Brain microvascular endothelial cell (primary cell): ENCODE results near the gene ARHGAP44.

Experiments
- DNase-seq: peaks from one replicate; pipeline ENCODE4 v3.0.0-alpha.2; 2020
- H3K27ac ChIP-seq: fragments of 250-450 bp; sonication (Bioruptor Pico); 2 replicates; pipeline ENCODE4 v1.5.1; 2020; ENCODE audit warnings: mild to moderate bottlenecking, moderate library complexity
- H3K27me3 ChIP-seq: fragments of 250-450 bp; sonication (Bioruptor Pico); replicated peaks from 2 replicates; pipeline ENCODE4 v1.5.1; 2020; ENCODE audit warnings: mild to moderate bottlenecking
- H3K36me3 ChIP-seq: fragments of 250-450 bp; sonication (Bioruptor Pico); replicated peaks from 2 replicates; pipeline ENCODE4 v1.5.1; 2020; ENCODE audit warnings: mild to moderate bottlenecking
- H3K4me3 ChIP-seq: 2 replicates; pipeline ENCODE4 v1.5.1; 2011; ENCODE audit warnings: low read depth, mild to moderate bottlenecking, control low read depth, low read length, moderate library complexity
- CTCF ChIP-seq: IDR thresholded peaks from 2 replicates; pipeline ENCODE4 v1.5.1; 2011; ENCODE audit warnings: low read depth, mild to moderate bottlenecking, moderate library complexity, low read length, control low read depth, inconsistent platforms; ENCODE audit errors: missing control alignments
- in situ Hi-C: cut with HindIII; loops from 2 replicates; pipeline ENCODE4 v1.10.0; 2017; ENCODE audit warnings: low sequenced_read_pairs, low pct_ligation_motif_present

The ARHGAP44 gene

GRCh38 chr17:12821376-12821940 lies 32.2 kb downstream of the ARHGAP44 start:
- H3K27me3 ChIP-seq, result no peaks in the 10 kb centered on the region
- no peak for TF ChIP-seq CTCF
- in situ Hi-C loops, result no loop called here
- no peak overlapping the region for H3K4me3 ChIP-seq
- H3K36me3 ChIP-seq, result no peaks in the 10 kb centered on the region
- no peak for DNase-seq
- no peak overlapping the region for H3K27ac ChIP-seq

GRCh38 chr17:12826431-12826830 lies 37.1 kb downstream of the ARHGAP44 start:
- no peak overlapping the region for H3K27ac ChIP-seq
- no peaks in the 10 kb centered on the region for H3K27me3 ChIP-seq
- no peak overlapping the region for H3K4me3 ChIP-seq
- no peaks in the 10 kb centered on the region for H3K36me3 ChIP-seq
- no peak for DNase-seq
- in situ Hi-C loops, result no loop called here
- no peak for TF ChIP-seq CTCF

- H3K27me3 ChIP-seq, result no peaks in the 10 kb centered on the region
- in situ Hi-C loops, result no loop called here
- no peak overlapping the region for H3K4me3 ChIP-seq
- no peak for TF ChIP-seq CTCF
- H3K36me3 ChIP-seq, result no peaks in the 10 kb centered on the region
- H3K27ac ChIP-seq, result no peak overlapping the region
- DNase-seq, result no peak
These were observed 41.5 kb downstream of the ARHGAP44 start for GRCh38 chr17:12830777-12831247.

GRCh38 chr17:12831839-12832238 lies 42.5 kb downstream of the ARHGAP44 start:
- in situ Hi-C loops, result no loop called here
- H3K27ac ChIP-seq, result no peak overlapping the region
- no peaks in the 10 kb centered on the region for H3K27me3 ChIP-seq
- DNase-seq, result no peak
- H3K4me3 ChIP-seq, result no peak overlapping the region
- no peaks in the 10 kb centered on the region for H3K36me3 ChIP-seq
- no peak for TF ChIP-seq CTCF

GRCh38 chr17:12839042-12839441 lies 49.7 kb downstream of the ARHGAP44 start:
- no peak for DNase-seq
- Histone ChIP-seq H3K4me3 (no peak overlapping the region), H3K36me3 (no peaks in the 10 kb centered on the region), H3K27me3 (no peaks in the 10 kb centered on the region), H3K27ac (no peak overlapping the region)
- no peak for TF ChIP-seq CTCF
- in situ Hi-C loops, result no loop called here

GRCh38 chr17:12842936-12843335 lies 53.6 kb downstream of the ARHGAP44 start:
- H3K4me3 ChIP-seq, result no peak overlapping the region
- DNase-seq, result no peak
- TF ChIP-seq CTCF, result no peak
- in situ Hi-C loops, result no loop called here
- no peak overlapping the region for H3K27ac ChIP-seq
- no peaks in the 10 kb centered on the region for H3K36me3 ChIP-seq
- no peaks in the 10 kb centered on the region for H3K27me3 ChIP-seq
